HEK293 (cell line): ENCODE results near the gene LELP1.

Source experiments
- ZNF596 ChIP-seq: fragments of 450-650 bp; IDR thresholded peaks from 2 replicates; pipeline ENCODE4 v1.5.0; 2018; ENCODE audit warnings: missing biosample characterization, mild to moderate bottlenecking, missing genetic modification characterization, moderate library complexity
- TF ChIP-seq, protein P1 (sequence below): fragments of 450-650 bp; formaldehyde crosslinking; IDR thresholded peaks from 2 replicates; pipeline ENCODE4 v1.5.1; 2016; ENCODE audit warnings: missing biosample characterization, missing genetic modification characterization

GRCh38 chr1:153206631-153207030, 3.4 kb downstream of the LELP1 start:
- TF ChIP-seq, protein P1, sequence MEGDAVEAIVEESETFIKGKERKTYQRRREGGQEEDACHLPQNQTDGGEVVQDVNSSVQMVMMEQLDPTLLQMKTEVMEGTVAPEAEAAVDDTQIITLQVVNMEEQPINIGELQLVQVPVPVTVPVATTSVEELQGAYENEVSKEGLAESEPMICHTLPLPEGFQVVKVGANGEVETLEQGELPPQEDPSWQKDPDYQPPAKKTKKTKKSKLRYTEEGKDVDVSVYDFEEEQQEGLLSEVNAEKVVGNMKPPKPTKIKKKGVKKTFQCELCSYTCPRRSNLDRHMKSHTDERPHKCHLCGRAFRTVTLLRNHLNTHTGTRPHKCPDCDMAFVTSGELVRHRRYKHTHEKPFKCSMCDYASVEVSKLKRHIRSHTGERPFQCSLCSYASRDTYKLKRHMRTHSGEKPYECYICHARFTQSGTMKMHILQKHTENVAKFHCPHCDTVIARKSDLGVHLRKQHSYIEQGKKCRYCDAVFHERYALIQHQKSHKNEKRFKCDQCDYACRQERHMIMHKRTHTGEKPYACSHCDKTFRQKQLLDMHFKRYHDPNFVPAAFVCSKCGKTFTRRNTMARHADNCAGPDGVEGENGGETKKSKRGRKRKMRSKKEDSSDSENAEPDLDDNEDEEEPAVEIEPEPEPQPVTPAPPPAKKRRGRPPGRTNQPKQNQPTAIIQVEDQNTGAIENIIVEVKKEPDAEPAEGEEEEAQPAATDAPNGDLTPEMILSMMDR, result no peak
- TF ChIP-seq ZNF596 (tag by site-specific recombination), result no peak
